DOHH2 (cell line): ENCODE data around the gene SPIN1.

ENCODE experiments used
- EZH2phosphoT487 ChIP-seq: fragments of 200-600 bp; sonication (generic); IDR thresholded peaks from 2 replicates; pipeline ENCODE4 v1.6.1; 2017; ENCODE audit warnings: borderline replicate concordance, mild to moderate bottlenecking, antibody characterized with exemption, low read length, moderate library complexity, mixed read lengths
- TF ChIP-seq, protein P1 (sequence below): fragments of 200-600 bp; sonication (generic); IDR thresholded peaks from one replicate; pipeline ENCODE4 v1.5.1; 2014; ENCODE audit warnings: antibody characterized with exemption, mild to moderate bottlenecking, low read depth, low read length; ENCODE audit not compliant: poor library complexity, severe bottlenecking

DNA sequence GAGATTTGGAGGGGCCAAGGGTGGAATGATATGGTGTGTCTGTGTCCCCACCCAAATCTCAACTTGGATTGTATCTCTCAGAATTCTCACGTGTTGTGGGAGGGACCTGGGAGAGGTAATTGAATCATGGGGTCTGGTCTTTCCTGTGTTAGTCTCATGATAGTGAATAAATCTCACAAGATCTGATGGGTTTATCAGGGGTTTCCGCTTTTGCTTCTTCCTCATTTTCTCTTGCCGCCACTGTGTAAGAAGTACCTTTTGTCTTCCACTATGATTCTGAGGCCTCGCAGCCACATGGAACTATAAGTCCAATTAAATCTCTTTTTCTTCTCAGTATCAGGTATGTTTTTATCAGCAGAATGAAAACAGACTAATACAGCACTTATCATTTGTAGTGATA lies 29.5 kb upstream of the SPIN1 start:
- TF ChIP-seq, protein P1, sequence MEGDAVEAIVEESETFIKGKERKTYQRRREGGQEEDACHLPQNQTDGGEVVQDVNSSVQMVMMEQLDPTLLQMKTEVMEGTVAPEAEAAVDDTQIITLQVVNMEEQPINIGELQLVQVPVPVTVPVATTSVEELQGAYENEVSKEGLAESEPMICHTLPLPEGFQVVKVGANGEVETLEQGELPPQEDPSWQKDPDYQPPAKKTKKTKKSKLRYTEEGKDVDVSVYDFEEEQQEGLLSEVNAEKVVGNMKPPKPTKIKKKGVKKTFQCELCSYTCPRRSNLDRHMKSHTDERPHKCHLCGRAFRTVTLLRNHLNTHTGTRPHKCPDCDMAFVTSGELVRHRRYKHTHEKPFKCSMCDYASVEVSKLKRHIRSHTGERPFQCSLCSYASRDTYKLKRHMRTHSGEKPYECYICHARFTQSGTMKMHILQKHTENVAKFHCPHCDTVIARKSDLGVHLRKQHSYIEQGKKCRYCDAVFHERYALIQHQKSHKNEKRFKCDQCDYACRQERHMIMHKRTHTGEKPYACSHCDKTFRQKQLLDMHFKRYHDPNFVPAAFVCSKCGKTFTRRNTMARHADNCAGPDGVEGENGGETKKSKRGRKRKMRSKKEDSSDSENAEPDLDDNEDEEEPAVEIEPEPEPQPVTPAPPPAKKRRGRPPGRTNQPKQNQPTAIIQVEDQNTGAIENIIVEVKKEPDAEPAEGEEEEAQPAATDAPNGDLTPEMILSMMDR: no peak
- no peak for TF ChIP-seq EZH2phosphoT487
